KMS-11 (cell line): ENCODE results near the gene E2F7.

ENCODE experiments used
- H2AFZ ChIP-seq: fragments of 200-600 bp; sonication (generic); 2 replicates; pipeline ENCODE4 v1.6.1; 2016; ENCODE audit warnings: antibody characterized with exemption, mixed run types, low read depth
- H3K27ac ChIP-seq: fragments of 200-600 bp; sonication (generic); 2 replicates; pipeline ENCODE4 v1.6.1; 2016; ENCODE audit warnings: mild to moderate bottlenecking, mixed run types
- H3K27me3 ChIP-seq: fragments of 200-600 bp; sonication (generic); 2 replicates; pipeline ENCODE4 v1.6.1; 2017; ENCODE audit warnings: mild to moderate bottlenecking, low read depth, mixed run types, moderate library complexity; ENCODE audit not compliant: insufficient read depth
- H3K36me3 ChIP-seq: fragments of 200-600 bp; sonication (generic); 2 replicates; pipeline ENCODE4 v1.6.1; 2017; ENCODE audit warnings: mild to moderate bottlenecking, mixed run types; ENCODE audit not compliant: insufficient read depth
- H3K4me1 ChIP-seq: fragments of 200-600 bp; sonication (generic); 2 replicates; pipeline ENCODE4 v1.6.1; 2016; ENCODE audit warnings: mild to moderate bottlenecking, low read depth, mixed run types; ENCODE audit not compliant: poor library complexity, severe bottlenecking
- H3K4me2 ChIP-seq: fragments of 200-600 bp; sonication (generic); 2 replicates; pipeline ENCODE4 v1.7.0; 2016; ENCODE audit warnings: mild to moderate bottlenecking, mixed run types
- H3K4me3 ChIP-seq: fragments of 200-600 bp; sonication (generic); IDR thresholded peaks from 2 replicates; pipeline ENCODE4 v1.6.1; 2017; ENCODE audit warnings: low read depth, low read length, mixed read lengths; ENCODE audit not compliant: insufficient read depth
- H3K79me2 ChIP-seq: fragments of 200-600 bp; sonication (generic); 2 replicates; pipeline ENCODE4 v1.6.1; 2016; ENCODE audit warnings: low read depth, mixed run types; ENCODE audit not compliant: insufficient read depth
- H3K9ac ChIP-seq: fragments of 200-600 bp; sonication (generic); 2 replicates; pipeline ENCODE4 v1.6.1; 2016; ENCODE audit warnings: mild to moderate bottlenecking, mixed run types
- H4K20me1 ChIP-seq: fragments of 200-600 bp; sonication (generic); 2 replicates; pipeline ENCODE4 v1.6.1; 2016; ENCODE audit warnings: mild to moderate bottlenecking, mixed run types; ENCODE audit not compliant: insufficient read depth
- TF ChIP-seq, protein P1 (sequence below): fragments of 200-600 bp; sonication (generic); conservative IDR thresholded peaks from 2 replicates; pipeline ENCODE4 v1.6.1; 2017; ENCODE audit warnings: low read depth, mild to moderate bottlenecking, antibody characterized with exemption, low read length, moderate library complexity, mixed read lengths

E2F7 gene

DNA sequence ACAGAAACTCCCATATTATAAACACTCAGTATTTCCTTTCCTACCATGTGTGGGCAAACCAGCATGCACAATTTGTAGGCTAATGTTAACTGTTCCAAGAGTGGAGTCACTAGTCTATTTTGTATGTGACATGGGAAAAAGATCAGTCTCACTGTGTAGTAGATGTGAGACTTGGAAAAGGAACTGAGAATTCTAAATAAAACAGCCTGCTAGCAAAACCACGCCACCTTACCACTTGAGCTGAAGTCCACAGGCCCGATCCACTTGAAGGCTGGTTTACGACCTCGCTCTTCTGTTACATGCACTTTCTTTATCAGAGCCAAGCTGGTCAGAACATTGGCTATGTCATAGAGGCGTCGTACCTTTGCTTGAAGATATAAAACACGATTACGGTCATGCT lies 22.5 kb downstream of the E2F7 start:
- TF ChIP-seq, protein P1, sequence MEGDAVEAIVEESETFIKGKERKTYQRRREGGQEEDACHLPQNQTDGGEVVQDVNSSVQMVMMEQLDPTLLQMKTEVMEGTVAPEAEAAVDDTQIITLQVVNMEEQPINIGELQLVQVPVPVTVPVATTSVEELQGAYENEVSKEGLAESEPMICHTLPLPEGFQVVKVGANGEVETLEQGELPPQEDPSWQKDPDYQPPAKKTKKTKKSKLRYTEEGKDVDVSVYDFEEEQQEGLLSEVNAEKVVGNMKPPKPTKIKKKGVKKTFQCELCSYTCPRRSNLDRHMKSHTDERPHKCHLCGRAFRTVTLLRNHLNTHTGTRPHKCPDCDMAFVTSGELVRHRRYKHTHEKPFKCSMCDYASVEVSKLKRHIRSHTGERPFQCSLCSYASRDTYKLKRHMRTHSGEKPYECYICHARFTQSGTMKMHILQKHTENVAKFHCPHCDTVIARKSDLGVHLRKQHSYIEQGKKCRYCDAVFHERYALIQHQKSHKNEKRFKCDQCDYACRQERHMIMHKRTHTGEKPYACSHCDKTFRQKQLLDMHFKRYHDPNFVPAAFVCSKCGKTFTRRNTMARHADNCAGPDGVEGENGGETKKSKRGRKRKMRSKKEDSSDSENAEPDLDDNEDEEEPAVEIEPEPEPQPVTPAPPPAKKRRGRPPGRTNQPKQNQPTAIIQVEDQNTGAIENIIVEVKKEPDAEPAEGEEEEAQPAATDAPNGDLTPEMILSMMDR = no peak
- H3K9ac ChIP-seq = no peak overlapping the region
- no peaks in the 10 kb centered on the region for H3K4me1 ChIP-seq
- H3K36me3 ChIP-seq = peaks cover 3% of the 10 kb centered on the region; the same call in 1 of the 2 replicates
- no peak overlapping the region for H3K4me3 ChIP-seq
- no peaks in the 10 kb centered on the region for H3K79me2 ChIP-seq
- no peak overlapping the region for H3K4me2 ChIP-seq
- H3K27me3 ChIP-seq = no peaks in the 10 kb centered on the region
- H2AFZ ChIP-seq = no peak overlapping the region
- H4K20me1 ChIP-seq = no peaks in the 10 kb centered on the region
- H3K27ac ChIP-seq = no peak overlapping the region

DNA sequence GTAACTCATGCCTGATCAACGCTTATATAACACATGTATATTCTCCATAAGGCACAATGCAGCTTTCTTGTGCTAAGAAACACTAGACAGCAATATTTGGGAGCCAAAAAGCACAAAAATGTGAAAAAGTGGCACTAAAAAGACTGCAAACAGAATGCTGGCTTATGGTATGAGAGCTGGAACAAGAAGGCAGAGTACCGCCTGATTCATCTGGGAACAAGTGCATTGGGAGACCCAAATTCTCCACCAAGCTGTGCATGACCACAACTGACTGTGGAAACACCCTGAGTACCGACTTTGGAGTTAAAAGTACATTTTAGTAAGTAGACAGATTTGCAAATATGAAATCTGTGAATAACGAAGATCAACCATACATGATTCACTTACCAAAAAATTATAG lies 25.1 kb downstream of the E2F7 start:
- no peak overlapping the region for H3K4me3 ChIP-seq
- H3K27me3 ChIP-seq = no peaks in the 10 kb centered on the region
- H3K4me1 ChIP-seq = no peaks in the 10 kb centered on the region
- no peak overlapping the region for H3K4me2 ChIP-seq
- no peaks in the 10 kb centered on the region for H4K20me1 ChIP-seq
- peaks cover 3% of the 10 kb centered on the region; the same call in 1 of the 2 replicates for H3K36me3 ChIP-seq
- TF ChIP-seq, protein P1 = no peak
- no peak overlapping the region for H3K27ac ChIP-seq
- H3K9ac ChIP-seq = no peak overlapping the region
- H2AFZ ChIP-seq = no peak overlapping the region
- no peaks in the 10 kb centered on the region for H3K79me2 ChIP-seq

DNA sequence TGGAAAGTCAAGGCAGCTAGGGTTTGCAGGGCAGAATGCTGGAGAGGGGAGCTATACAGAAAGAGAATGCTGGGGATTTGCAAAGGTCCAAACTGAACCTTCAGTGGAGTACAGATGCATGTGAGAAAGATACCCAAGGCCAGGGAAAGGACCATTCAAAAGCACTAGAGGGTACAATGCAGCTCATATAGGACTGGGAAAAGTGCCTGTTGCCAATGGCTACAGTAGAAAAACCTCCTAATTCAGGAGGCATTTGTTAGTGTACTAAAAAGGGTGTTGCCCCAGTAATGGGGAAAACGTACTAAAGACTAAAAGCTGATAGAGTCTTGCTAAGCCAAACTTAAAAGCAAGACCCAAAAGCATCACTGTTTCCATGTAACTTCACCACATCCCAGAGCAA lies 30.1 kb downstream of the E2F7 start:
- Histone ChIP-seq H3K4me2 (no peak overlapping the region), H3K4me3 (no peak overlapping the region), H2AFZ (no peak overlapping the region), H3K9ac (no peak overlapping the region), H3K4me1 (no peaks in the 10 kb centered on the region), H3K36me3 (no peaks in the 10 kb centered on the region), H3K27me3 (no peaks in the 10 kb centered on the region), H3K27ac (no peak overlapping the region), H3K79me2 (no peaks in the 10 kb centered on the region), H4K20me1 (no peaks in the 10 kb centered on the region)
- TF ChIP-seq, protein P1 = no peak

DNA sequence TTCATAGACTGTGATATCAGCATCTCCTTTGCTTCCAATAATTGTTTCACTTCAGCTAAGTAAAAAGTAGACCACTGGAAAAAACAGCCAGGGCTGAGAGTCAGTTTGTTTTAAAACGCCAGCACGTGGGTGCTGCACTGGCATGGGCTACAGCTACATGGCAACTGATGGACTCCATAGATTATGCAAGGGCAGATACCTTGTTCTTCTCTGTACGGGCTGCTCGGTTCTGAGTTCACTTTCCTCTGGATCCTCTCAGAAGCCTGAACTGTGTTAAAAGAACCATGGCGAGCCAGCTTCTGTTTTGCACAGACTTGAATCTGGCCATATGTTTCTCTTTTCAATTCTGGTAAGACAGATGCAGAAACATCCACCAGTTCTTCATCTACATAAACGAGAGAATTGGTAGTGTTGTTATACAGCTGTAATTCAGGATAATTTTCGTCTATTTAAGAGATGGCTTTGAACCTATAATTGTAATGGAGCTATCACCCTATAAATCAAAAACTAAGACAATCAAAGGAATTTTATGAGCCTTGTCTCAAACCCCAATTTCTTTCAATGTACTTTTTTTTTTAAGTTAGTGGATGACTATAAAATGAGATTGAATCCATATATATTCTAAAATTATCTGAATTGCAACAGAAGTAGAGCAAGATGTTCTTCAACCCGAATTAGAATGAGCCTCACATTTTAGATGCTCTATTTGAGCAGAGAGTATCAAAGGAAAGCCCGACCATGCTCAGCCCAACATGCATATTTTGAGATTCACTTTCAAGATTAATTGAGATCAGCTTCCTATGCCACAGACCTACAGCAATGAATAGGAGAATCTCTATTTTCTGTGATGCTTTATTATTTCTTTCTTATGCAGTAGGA lies 31.5 kb downstream of the E2F7 start:
- TF ChIP-seq, protein P1 = no peak

More for the DNA sequence above, 31.5 kb downstream of the E2F7 start:
- no peak overlapping the region for H3K4me2 ChIP-seq
- H3K79me2 ChIP-seq = no peaks in the 10 kb centered on the region
- no peaks in the 10 kb centered on the region for H4K20me1 ChIP-seq
- no peaks in the 10 kb centered on the region for H3K4me1 ChIP-seq
- no peak overlapping the region for H3K4me3 ChIP-seq
- H3K36me3 ChIP-seq = no peaks in the 10 kb centered on the region; the same call in 1 of the 2 replicates
- H3K27me3 ChIP-seq = no peaks in the 10 kb centered on the region
- H3K9ac ChIP-seq = no peak overlapping the region
- H3K27ac ChIP-seq = no peak overlapping the region
- H2AFZ ChIP-seq = no peak overlapping the region
